ENCODE measurements around the gene LSM14A.
"Not testable (repeated sequence)": the region's sequence is repeated elsewhere in the genome, so short reads cannot be mapped to it uniquely, and the experiment has no call there.

LSM14A gene

DNA sequence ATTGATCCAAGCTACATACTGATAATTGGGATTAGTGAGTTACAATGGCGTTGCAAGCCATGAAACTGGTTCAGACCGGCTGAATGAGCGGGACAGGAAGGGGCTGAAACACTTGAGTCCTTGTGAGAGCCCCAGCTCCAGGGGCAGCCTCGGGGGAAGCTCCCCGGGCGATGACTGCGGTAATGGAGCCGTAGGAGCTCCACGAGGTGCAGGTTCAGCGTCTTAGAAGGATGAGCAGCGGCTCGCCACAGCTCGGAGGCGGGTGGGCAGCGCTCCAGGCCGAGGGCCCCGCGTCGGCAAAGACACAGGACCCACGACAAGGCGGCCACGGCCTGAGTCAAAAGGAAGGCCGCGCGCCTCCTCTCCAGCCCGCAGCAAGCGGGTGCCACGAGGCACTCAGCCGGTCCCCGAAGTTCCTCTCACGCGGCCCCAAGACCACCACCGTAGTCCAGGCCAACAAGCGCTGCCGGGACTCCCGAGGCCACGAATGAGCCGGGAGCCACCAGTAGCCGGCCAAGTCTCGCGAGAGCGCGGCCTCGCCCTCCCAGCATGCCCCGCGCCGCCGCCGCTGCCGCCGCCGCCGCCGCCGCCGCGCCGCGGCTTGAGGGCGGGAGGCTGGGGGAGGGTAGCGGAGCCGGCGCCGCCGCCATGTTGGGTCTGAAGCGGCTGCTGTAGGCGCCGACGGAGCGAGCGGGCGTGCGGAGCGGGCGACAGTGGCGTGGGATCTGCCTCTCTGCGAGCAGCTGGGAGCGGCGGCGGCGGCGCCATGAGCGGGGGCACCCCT is at the start of gene LSM14A:
LSM14A (plus strand) TSS at position 628 of the 784 bp plus-strand sequence; CDS start at position 767, 139 bp downstream.
- DNase-seq, result peak; percentile 91

DNA sequence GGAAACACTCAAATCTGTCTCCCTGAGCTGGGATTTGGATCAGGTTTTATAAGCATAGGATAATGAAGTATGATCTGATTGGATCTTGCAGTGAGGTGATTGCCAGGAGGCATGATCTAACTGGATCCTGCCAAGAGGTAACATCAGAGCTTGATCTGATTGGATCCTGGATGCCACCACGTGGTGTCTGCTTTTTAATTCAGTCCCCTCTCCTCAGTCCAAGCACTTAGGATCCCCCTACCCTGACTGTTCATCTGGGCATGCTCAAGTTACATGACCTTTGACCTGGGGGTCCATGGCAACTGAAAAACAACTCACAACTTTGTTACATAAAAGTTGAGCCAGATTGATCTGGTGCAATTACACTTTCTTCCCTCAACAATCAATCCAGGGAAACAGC is 47.5 kb upstream of the LSM14A start:
- no peak for DNase-seq

DNA sequence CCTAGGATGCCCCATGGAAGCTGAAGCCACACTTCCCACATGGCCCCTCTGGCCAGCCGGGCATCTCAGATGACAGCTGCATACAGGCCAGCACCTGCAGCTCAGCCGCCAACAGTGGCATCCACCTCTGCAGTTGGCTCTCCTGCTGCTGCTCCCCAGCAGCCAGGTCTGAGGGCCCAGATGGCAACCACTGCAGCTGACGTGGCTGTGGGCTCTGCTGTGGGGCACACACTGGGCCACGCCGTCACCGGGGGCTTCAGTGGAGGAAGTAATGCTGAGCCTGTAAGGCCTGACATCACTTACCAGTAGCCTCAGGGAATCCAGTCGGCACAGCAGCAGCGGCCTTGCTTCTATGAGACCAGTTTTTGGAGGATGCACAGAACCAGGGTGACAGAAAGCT is 45.3 kb upstream of the LSM14A start:
- no peak for DNase-seq

DNA sequence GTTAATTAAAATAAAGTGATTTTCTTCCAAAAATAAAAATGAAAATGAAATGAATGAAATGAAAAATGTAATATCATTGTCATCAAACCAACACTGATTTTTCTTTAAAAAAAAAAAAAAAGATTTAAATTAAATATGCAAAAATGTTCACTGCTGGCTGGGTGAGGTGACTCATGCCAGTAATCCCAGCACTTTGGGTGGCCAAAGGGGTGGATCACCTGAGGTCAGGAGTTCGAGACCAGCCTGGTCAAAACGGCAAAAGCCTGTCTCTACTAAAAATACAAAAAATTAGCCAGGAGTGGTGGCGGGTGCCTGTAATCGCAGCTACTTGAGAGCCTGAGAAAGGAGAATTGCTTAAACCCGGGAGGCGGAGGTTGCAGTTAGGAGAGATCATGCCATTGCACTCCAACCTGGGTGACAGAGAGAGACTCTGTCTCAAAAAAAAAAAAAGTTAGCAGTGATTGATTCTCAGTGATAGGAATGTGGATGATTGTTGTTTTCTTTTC is 44.6 kb upstream of the LSM14A start:
- no peak for DNase-seq

DNA sequence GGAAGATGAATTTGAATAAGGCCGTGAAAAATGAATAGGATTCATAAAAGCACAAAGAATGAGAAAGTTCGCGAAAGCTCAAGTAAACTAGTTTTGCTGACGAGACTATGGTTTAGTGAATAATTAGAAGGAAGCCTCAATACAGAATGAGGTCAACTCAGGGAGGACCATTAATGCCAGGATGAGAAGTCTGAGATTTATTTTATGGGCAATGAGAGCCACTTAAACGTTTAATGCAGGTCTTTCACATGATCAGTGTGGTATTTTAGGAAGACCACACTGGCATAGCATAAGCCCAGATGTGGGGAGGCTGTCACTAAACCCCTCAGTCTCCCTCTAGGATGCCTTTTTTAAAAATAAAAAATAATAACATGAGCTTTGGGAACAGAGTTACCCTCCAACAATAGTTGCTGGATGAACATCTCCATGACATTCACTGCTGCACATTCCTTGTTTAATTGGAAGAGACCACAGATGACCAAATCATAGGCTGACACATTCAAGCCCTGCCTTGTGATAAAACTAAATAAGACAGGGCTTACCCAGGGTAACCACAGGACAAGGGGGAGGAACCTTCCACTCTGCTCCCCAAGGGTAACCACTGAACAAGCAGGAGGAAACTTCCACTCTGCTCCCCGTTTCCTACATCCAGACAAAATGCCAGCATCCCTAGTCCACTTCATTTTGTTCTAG is 43.6 kb upstream of the LSM14A start:
- DNase-seq, result peak; percentile 43

DNA sequence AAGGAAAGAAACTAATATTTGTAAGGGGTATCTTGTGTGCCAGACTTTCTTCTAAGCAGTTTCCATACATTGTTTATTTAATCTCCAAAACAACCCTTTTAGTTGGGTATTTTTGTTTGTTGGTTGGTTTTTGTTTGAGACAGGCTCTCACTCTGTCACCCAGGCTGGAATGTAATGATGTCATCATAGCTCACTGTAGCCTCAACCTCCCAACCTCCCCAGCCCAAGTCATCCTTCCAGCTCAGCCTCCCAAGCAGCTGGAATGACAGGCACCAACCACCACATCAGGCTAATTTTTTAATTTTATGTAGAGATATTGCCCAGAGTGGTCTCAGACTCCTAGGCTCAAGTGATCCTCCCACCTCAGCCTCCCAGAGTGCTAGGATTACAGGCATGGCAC is 41.2 kb upstream of the LSM14A start:
- DNase-seq, result peak; percentile 35

DNA sequence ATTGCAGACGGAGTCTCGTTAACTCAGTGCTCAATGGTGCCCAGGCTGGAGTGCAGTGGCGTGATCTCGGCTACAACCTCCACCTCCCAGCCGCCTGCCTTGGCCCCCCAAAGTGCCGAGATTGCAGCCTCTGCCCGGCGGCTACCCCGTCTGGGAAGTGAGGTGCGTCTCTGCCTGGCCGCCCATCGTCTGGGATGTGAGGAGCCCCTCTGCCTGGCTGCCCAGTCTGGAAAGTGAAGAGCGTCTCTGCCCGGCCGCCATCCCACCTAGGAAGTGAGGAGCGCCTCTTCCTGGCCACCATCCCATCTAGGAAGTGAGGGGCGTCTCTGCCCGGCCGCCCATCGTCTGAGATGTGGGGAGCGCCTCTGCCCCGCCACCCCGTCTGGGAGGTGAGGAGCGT is 40.2 kb upstream of the LSM14A start:
- DNase-seq, result not testable (repeated sequence)

DNA sequence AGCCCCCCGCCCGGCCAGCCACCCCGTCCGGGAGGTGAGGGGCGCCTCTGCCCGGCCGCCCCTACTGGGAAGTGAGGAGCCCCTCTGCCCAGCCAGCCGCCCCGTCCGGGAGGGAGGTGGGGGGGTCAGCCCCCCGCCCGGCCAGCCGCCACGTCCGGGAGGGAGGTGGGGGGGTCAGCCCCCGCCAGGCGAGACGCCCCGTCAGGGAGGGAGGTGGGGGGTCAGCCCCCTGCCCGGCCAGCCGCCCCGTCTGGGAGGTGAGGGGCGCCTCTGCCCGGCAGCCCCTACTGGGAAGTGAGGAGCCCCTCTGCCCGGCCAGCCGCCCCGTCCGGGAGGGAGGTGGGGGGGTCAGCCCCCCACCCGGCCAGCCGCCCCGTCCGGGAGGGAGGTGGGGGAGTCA is 39.6 kb upstream of the LSM14A start:
- DNase-seq, result not testable (repeated sequence)

DNA sequence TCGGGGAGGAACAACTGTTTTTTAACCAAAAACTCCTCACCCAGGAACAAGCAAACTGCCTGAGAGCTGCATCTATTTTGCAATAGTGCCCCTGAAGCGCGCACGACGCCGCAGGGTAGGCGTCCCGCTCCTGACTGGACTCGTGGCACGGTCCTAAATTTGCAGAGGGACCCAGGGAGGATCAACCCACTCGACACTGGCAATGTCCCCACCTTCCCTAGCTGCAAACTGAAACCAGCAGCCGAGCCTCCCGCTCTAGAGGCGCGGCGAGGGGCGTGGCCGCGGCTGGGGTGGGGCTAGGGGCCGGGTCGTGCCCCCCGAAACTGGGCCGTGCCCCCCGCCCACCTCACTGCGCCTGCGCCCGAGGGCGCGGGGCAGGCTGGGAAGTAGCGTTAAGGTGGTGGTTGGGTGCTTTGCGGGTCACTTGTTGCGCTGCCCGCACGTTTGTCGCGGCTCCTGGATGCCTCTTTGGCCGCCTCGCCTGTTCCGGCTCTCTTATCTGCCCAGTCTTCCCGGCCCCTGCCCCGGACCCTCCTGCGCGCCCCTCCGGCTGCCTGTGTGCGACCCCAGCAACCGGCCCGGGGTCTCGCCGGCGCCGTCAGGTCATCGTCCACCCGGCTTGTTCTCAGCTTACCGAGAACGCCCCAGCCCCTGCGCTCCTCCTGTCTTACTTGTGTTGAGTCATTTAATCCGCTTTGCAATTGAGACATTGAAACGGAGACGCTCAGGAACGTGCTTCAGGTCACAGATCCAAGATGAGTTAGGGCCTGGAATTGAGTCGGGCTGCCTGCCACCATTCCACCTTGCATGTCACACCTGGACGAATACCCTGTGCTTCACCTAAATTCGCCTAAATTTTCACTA is 37.9 kb upstream of the LSM14A start:
- DNase-seq, result peak; percentile 89

DNA sequence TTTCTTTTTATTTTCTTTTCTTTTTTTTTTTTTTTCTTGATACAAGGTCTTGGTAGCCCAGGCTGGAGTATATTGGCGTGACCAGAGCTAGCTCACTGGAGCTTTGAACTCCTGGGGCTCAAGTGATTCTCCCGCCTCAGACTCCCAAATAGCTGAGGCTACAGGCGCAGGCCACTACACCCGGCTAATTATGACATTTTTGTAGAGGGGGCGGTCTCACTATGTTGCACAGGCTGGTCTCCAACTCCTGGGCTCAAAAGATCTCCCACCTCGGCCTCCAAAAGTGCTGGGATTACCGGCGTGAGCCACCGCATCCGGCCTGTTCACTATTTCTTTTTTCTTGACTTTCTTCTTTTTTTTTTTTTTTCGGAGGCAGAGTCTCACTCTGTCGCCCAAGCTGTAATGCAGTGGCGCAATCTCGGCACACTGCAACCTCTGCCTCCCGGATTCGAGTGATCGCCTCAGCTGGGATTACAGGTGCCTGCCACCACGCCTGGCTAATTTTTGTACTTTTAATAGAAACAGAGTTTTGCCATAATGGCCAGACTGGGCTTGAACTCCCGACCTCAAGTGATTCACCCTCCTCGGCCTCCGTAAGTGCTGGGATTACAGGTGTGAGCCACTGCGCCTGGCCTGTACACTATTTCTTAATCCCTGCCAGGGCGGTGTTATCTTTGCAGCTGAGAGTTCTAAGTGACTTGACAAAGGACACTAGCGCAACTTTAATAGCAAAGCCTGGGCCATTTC is 37.1 kb upstream of the LSM14A start:
- no peak for DNase-seq

DNA sequence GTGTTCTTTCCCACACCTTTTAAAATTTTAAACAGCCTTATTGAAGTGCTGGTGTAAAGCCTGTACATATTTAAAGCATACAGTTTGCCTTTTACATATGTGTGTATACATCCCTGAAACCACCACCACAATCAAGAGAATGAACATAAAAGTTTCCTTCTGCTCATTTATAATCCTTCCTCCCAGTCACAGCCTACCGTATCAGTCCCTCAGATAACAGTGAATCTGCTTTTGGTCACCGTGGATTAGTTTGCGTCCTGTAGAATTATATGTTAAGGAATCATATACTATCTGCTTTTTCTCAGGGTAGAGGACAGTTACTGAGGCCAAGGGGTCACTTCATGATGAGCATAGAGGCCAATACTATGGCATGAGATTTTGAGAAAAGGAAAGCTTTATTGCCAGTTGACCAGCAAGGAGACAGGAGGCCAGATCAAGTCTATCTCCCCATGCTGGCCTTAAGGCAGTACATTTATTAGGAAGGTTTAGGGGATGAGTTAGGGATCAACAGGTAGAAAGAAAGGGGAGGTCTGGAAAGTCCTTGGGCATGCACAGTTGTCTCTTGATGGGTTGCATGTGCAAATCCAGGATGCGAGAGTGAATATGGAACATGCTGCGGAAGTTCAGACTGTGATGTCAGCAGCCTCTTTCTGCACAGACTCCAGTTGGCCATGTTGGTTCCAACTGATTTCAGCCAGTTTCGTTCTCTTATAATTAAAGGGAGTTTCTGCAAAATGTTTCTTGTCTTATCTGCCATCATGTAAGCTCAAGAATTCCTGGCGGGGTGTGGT is 36.3 kb upstream of the LSM14A start:
- no peak for DNase-seq

DNA sequence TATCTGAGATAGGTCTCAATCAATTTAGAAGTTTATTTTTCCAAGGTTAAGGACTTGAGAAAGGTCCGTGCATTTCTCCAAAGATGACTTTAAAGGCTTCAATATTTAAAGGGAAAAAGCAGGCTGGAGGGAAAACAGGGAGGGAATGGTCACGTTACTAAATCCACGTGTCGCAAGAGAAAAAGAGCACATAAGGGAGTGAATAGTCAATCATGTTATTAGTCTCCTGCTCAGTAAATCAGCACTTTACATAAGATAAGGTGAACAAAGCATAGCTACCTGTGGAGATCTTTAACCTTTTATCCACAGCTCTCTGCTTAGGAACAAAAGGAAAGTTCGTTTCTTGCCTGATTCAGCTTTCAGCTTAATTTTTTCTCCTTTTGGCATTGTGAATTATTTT is 31.3 kb upstream of the LSM14A start:
- DNase-seq, result no peak

DNA sequence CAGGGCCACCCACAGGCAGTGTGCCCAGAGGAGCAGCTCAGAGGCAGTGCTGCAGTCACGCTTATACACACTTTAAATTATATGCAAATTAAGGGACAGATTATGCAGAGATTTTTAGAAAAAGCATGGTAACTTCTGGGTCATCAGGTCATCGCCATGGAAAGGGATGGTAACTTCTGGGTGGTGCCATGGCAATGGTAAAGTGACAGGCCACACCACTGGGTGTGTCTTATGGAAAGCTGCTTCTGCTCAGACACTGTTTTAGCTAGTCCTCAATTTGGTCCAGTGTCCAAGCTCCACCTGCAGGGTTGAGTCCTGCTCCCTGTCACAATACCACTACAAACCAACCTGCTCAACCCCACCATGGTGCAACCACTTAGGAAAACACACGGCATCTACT is 29.9 kb upstream of the LSM14A start:
- no peak for DNase-seq

DNA sequence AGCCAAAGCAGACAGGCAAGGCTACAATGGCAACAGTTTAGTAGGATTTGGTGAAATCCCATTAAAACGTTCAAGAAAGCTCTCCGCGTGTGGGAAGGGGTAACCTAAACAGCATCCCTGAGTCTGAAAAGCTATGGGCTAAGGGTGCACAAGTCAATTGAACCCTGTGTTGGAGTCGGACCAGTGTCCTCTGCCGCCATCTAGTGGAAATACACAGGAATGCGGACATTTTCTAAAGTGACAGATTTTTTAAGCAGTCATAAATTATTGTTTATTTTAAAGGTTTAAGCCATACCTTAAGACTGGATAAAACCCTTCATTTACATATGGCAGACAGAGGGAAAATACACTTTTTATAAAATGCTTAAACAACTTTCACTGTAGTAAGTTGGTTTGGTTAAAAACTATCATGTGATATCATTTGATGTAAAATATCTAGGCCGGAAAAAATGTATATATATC is 26.5 kb upstream of the LSM14A start:
- DNase-seq, result peak; percentile 53

DNA sequence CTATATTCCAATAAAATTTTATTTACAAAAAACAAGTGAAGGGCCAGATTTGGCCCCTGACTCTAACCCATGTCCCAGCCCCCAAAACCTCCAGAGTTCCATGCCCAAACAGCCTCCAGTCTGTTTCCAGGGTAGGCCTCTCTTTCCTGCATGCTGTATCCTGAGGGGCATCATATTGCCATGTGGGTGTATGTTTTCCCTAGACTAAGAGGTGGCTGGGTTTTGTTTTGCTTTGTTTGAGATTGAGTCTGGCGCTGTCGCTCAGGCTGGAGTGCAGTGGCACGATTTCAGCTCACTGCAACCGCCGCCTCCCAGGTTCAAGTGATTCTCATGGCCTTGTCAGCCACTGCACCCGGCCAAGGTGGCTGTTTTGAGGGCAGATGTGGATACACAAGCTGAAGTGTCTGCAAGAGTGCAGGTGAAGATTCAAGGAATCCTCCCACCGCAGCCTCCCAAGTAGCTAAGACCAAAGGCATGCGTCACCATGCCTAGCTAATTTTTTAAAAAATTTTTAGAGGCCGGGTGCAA is 23.6 kb upstream of the LSM14A start:
- DNase-seq, result no peak

DNA sequence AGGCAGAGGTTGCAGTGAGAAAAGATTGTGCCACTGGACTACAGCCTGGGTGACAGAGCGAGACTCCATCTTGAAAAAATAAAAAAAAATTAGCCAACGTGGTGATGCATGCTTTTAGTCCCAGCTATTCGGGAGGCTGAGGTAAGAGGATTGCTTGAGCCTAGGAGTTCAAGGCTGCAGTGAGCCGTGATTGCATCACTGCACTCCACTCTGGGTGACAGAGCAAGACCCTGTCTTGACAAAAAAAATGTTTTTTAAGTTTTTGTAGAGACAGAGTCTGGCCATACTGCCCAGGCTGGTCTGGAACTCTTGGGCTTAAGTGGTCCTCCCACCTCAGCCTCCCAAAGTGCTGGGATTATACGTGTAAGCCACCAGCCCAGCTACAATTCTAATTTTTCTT is 22.4 kb upstream of the LSM14A start:
- DNase-seq, result no peak

DNA sequence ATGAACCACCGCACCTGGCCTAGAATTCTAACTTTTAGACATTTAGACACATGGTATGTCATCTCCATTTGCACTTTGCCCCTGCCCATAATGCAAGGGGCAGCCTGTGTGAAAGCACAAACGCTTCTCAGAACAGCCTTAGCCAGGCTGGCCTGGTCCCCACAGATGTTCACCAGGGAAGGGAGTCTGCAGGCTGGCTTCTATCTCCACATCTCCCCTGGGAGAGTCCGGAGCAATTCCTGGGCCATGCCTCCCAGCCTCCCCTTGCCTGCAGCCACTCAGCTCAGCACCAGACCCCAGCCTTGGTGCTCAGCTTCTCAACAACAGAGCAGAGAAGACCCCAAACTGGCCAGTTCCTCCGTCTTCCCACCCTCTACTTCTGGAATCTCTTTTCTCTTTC is 21.7 kb upstream of the LSM14A start:
- DNase-seq, result no peak

DNA sequence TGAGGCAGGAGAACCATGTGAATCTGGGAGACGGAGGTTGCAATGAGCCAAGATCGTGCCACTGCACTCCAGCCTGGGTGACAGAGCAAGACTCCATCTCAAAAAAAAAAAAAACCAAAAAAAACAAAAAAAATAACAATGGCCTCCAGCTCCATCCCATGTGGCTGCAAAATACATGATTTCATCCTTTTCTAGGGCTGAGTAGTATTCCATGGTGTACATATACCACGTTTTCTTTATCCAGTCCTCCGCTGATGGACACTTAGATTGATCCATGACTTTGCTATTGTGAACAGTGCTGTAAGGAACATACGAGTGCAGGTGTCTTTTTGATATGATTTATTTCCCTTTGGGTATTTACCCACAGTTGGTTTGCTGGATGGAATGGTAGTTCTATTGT is 20.9 kb upstream of the LSM14A start:
- no peak for DNase-seq

DNA sequence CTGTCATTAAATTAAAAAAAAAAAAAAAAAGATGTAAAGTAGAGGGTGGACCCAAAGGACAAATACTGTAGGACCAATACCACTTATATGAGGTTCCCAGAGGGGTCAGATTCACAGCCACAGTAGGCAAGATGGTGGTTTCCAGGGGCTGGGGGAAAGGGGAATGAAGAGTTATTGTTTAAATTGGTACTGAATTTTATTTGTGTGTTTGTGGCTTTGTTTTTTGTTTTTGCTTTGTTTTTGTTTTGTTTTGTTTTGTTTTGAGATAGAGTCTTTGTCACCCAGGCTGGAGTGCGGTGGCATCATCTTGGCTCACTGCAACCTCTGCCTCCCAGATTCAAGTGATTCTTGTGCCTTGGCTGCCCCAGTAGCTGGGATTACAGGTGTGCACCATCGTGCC is 17.9 kb upstream of the LSM14A start:
- no peak for DNase-seq

DNA sequence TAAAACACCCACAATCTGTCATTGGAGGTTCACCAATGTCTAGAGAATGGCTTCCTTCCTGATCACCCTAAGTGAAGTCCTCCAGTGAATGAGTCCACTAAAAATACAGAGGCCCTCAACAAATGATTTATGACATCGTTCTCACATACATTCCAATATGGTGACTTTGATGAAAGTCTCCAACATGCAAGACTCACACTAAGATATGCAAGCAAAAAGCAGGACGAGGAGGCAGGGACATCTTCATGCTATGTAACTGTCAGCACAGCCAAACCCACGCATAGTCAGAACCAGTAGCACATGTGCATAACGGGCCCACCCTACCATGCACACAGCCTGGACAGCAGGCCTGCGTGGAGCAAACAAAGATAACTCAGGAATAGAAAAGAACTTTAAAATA is 16.6 kb upstream of the LSM14A start:
- peak; percentile 72 for DNase-seq

DNA sequence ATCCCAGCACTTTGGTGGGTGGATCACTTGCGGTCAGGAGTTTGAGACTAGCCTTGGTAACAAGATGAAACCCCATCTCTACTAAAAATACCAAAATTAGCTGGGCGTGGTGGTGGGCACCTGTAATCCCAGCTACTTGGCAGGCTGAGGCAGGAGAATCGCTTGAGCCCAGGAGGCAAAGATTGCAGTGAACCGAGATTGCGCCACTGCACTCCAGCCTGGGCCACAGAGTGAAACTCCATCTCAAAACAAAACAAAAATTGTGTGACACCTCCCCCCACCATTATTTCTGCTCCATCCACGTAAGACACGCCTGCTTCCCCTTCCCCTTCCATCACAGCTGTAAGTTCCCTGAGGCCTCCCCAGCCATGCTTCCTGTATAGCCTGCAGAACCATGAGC is 13.3 kb upstream of the LSM14A start:
- DNase-seq, result not testable (repeated sequence)
